Neutrophil (primary cell): ENCODE measurements around the gene HDAC7.
A peak's percentile ranks its signal among the peaks of the same experiment; 100 is the strongest.

ENCODE experiments used
- H3K27ac ChIP-seq: fragments of 200-600 bp; sonication (generic); 2 replicates; pipeline ENCODE4 v1.5.1; 2016; ENCODE audit warnings: mild to moderate bottlenecking, moderate library complexity
- H3K27me3 ChIP-seq: fragments of 200-600 bp; sonication (generic); 2 replicates; pipeline ENCODE4 v1.6.0; 2016; ENCODE audit warnings: mild to moderate bottlenecking
- H3K36me3 ChIP-seq: fragments of 200-600 bp; sonication (generic); 2 replicates; pipeline ENCODE4 v1.5.1; 2017
- H3K4me1 ChIP-seq, 2 experiments: fragments of 200-600 bp in 1 of 2; sonication (generic) in 1 of 2; 1 replicate in 1 of 2; 2 replicates in 1 of 2; pipeline versions ENCODE4 v1.5.1 to v1.6.1; 2013 to 2016; ENCODE audit warnings: low read depth in 1 of 2, low read length in 1 of 2, mild to moderate bottlenecking in 1 of 2, moderate library complexity in 1 of 2; ENCODE audit not compliant: control insufficient read depth in 1 of 2, insufficient read depth in 1 of 2
- H3K4me3 ChIP-seq, 2 experiments: fragments of 200-600 bp in 1 of 2; sonication (generic) in 1 of 2; 1 replicate in 1 of 2; 2 replicates in 1 of 2; pipeline ENCODE4 v1.5.1; 2013 to 2016; ENCODE audit warnings: low read depth in 1 of 2, low read length in 1 of 2, mild to moderate bottlenecking in 1 of 2, moderate library complexity in 1 of 2
- H3K9me3 ChIP-seq: fragments of 200-600 bp; sonication (generic); 2 replicates; pipeline ENCODE4 v1.5.1; 2016
- CTCF ChIP-seq: fragments of 200-600 bp; sonication (generic); IDR thresholded peaks from 2 replicates; pipeline ENCODE4 v1.5.1; 2016; ENCODE audit warnings: antibody characterized with exemption

Gene HDAC7

GRCh38 chr12:47819896-47820630 is at the start of gene HDAC7:
Gene HDAC7, minus strand, starts transcription at chr12:47819903. Its CDS starts 118 bp downstream, at chr12:47819785.
- Histone ChIP-seq H3K27ac (peak within 1 kb of the TSS; percentile 95), H3K4me3 (peak within 1 kb of the TSS; percentile 80 to 91), H3K9me3 (no peaks in the 10 kb centered on the region), H3K4me1 (peaks cover 73 to 74% of the 10 kb centered on the region in 2 experiments), H3K27me3 (no peaks in the 10 kb centered on the region), H3K36me3 (no peaks in the 10 kb centered on the region)
- no peak for TF ChIP-seq CTCF

- Histone ChIP-seq H3K4me1 (no peaks in the 10 kb centered on the region), H3K9me3 (no peaks in the 10 kb centered on the region), H3K36me3 (peaks cover 26% of the 10 kb centered on the region), H3K27me3 (no peaks in the 10 kb centered on the region), H3K27ac (no peak overlapping the region), H3K4me3 (no peak overlapping the region)
- TF ChIP-seq CTCF = no peak
Measured at GRCh38 chr12:47868552-47869031, 48.9 kb upstream of the HDAC7 start.

GRCh38 chr12:47868041-47868440 is 48.3 kb upstream of the HDAC7 start:
- Histone ChIP-seq H3K9me3 (no peaks in the 10 kb centered on the region), H3K36me3 (peaks cover 30% of the 10 kb centered on the region), H3K27me3 (no peaks in the 10 kb centered on the region), H3K27ac (no peak overlapping the region), H3K4me3 (no peak overlapping the region), H3K4me1 (no peaks in the 10 kb centered on the region)
- TF ChIP-seq CTCF = no peak

GRCh38 chr12:47867495-47867941 is 47.8 kb upstream of the HDAC7 start:
- Histone ChIP-seq H3K4me3 (no peak overlapping the region), H3K36me3 (peaks cover 35% of the 10 kb centered on the region), H3K27ac (no peak overlapping the region), H3K27me3 (no peaks in the 10 kb centered on the region), H3K9me3 (no peaks in the 10 kb centered on the region), H3K4me1 (peaks cover 4 to 5% of the 10 kb centered on the region in 2 experiments)
- no peak for TF ChIP-seq CTCF

- peaks cover 55% of the 10 kb centered on the region for H3K36me3 ChIP-seq
- TF ChIP-seq CTCF = no peak
- no peak overlapping the region for H3K4me3 ChIP-seq
- no peak overlapping the region for H3K27ac ChIP-seq
- no peaks in the 10 kb centered on the region for H3K9me3 ChIP-seq
- H3K4me1 ChIP-seq = peaks cover 9 to 14% of the 10 kb centered on the region in 2 experiments
- H3K27me3 ChIP-seq = no peaks in the 10 kb centered on the region
Measured at GRCh38 chr12:47864646-47865235, 45.0 kb upstream of the HDAC7 start.
